ENCODE results near the gene SPNS1.
"Not testable (repeated sequence)": the region's sequence is repeated elsewhere in the genome, so short reads cannot be mapped to it uniquely, and the experiment has no call there.

SPNS1 gene

DNA sequence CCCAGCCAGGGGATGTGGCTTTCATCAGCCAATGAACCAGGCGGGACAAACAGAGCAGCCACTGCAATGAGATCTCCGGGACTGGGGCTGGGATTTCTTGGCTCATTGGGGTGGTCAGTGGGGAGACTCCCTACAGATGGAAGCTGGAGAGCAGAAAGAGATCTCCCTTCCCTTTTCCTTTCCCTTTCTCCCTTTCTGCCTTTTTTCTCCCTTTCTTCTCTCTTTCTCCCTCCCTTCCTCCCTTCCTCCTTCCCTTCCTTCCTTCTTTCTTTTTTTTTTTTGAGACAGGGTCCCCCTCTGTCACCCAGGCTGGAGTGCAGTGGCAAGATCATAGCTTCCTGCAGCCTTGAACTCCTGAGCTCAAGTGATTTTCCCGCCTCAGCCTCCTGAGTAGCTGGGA lies 24.3 kb downstream of the SPNS1 start:
- Mint-ChIP-seq H3K4me3 (no peak overlapping the region), H3K36me3 (ENCODE audit: low read depth) (no peaks in the 10 kb centered on the region), H3K9me3 (no peaks in the 10 kb centered on the region), H3K27me3 (ENCODE audit: low read depth) (peaks cover 26% of the 10 kb centered on the region), H3K27ac (no peak overlapping the region), H3K4me1 (no peaks in the 10 kb centered on the region)
- TF ChIP-seq, protein P1, sequence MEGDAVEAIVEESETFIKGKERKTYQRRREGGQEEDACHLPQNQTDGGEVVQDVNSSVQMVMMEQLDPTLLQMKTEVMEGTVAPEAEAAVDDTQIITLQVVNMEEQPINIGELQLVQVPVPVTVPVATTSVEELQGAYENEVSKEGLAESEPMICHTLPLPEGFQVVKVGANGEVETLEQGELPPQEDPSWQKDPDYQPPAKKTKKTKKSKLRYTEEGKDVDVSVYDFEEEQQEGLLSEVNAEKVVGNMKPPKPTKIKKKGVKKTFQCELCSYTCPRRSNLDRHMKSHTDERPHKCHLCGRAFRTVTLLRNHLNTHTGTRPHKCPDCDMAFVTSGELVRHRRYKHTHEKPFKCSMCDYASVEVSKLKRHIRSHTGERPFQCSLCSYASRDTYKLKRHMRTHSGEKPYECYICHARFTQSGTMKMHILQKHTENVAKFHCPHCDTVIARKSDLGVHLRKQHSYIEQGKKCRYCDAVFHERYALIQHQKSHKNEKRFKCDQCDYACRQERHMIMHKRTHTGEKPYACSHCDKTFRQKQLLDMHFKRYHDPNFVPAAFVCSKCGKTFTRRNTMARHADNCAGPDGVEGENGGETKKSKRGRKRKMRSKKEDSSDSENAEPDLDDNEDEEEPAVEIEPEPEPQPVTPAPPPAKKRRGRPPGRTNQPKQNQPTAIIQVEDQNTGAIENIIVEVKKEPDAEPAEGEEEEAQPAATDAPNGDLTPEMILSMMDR (IDR thresholded peaks at IDR 0.05; ENCODE audit: unreplicated experiment in 3 of 3), result no peak

DNA sequence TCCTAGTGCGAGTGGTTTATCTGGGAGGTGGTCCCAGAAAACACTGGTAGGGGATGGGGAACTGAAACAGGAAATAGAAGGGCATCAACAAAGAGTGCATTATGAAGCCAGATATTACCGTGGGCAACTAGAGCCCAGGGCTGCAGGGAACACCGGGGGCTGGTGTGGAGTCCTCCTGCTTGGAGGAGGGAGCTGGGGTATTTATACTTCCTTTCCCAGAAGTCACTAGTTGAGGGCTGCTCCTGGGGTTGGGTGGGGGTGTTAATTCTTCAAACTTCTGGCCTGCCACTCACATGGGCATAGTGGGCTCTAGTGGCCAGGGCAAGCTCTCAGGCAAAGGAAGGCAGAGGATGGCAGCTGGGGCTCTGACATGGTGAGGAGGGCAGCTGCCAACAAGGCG lies 25.0 kb downstream of the SPNS1 start:
- Mint-ChIP-seq H3K27me3 (ENCODE audit: low read depth) (peaks cover 28% of the 10 kb centered on the region), H3K9me3 (no peaks in the 10 kb centered on the region), H3K4me1 (no peaks in the 10 kb centered on the region), H3K4me3 (no peak overlapping the region), H3K27ac (no peak overlapping the region), H3K36me3 (ENCODE audit: low read depth) (no peaks in the 10 kb centered on the region)
- TF ChIP-seq, protein P1 (IDR thresholded peaks at IDR 0.05; ENCODE audit: unreplicated experiment in 3 of 3), result no peak

DNA sequence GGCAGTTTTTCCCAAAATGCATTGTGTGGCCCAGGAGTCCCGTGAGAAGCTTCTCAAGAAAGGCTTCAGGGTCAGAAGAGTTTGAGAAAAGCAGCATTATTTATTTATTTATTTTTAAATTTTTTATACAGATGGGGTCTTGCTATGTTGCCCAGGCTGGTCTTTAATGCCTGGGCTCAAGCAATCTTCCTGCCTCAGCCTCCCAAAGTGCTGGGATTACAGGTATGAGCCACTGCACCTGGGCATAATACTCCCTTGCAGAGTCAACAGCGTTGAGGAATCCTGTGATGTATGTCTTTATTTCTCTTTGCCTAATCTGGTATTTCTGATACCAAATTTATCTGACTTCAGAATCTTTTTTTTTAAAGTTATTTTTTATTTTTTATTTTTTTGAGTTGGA lies 25.4 kb downstream of the SPNS1 start:
- Mint-ChIP-seq H3K36me3 (ENCODE audit: low read depth) (no peaks in the 10 kb centered on the region), H3K27ac (no peak overlapping the region), H3K9me3 (no peaks in the 10 kb centered on the region), H3K4me1 (no peaks in the 10 kb centered on the region), H3K27me3 (ENCODE audit: low read depth) (peaks cover 32% of the 10 kb centered on the region), H3K4me3 (no peak overlapping the region)
- TF ChIP-seq, protein P1 (IDR thresholded peaks at IDR 0.05; ENCODE audit: unreplicated experiment in 3 of 3), result no peak

DNA sequence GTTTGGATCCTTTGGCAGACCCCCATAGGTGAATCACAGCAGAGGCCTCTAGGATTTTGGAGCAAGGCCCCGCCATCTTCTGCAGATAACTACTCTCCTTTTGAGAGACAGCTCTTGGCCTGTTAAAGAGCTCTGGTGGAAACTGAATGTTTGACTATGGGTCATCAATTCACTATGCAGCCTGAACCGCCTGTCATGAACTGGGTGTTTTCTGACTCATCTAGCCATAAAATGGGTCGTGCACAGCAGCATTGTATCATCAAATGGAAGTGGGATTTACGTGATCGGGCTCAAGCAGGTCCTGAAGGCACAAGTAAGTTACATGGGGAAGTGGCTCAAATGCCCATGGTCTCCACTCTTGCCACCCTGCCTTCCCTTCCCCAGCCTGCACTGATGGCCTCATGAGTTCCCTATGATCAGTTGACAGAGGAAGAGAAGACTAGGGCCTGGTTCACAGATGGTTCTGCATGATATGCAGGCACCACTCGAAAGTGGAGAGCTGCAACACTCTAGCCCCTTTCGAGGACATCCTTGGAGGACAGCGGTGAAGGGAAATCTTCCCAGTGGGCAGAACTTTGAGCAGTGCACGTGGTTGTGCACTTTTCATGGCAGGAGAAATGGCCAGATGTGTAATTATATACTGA lies 30.0 kb downstream of the SPNS1 start:
- H3K27me3 Mint-ChIP-seq (ENCODE audit: low read depth), result peaks cover 20% of the 10 kb centered on the region
- H3K36me3 Mint-ChIP-seq (ENCODE audit: low read depth); H3K4me1 Mint-ChIP-seq; H3K4me3 Mint-ChIP-seq; H3K9me3 Mint-ChIP-seq; H3K27ac Mint-ChIP-seq: not testable (repeated sequence)

DNA sequence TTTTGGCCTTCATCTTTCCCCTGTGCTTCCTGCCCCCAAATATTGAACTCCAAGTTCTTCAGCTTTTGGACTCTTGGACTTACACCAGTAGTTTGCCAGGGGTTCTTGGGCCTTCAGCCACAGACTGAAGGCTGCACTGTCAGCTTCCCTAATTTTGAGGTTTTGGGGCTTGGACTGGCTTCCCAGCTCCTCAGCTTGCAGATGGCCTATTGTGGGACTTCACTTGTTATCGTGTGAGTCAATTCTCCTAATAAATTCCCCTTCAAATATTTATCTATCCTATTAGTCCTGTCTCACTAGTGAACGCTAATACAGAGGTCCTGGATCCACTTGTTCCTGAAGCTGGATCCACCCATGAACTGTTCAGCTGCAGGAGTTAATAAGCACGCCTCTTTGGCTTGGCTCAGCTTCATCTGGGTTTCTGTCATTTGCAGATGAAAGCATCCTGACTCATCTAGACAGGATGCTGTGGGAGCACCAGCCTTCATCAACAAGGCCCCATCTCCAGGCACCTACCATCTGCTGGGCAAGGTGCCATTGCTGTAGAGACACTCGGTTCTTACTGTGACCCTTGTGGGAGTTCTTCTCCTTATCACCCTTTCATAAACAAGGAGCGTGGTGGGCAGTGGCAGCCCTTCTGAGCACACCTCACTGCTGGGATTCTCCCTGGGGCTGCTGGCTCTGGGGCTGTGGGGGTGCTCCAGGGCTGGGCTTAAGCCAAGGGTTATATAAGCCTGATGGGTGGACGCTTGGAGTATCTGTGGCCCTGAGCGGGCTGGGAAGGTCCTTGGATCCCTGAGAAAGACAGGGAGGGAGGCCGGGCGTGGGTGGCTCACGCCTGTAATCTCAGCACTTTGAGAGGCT lies 33.4 kb downstream of the SPNS1 start:
- Mint-ChIP-seq H3K27ac (no peak overlapping the region), H3K9me3 (no peaks in the 10 kb centered on the region), H3K4me1 (no peaks in the 10 kb centered on the region), H3K27me3 (ENCODE audit: low read depth) (peaks cover 21% of the 10 kb centered on the region), H3K36me3 (ENCODE audit: low read depth) (no peaks in the 10 kb centered on the region), H3K4me3 (no peak overlapping the region)
- TF ChIP-seq, protein P1 (IDR thresholded peaks at IDR 0.05; ENCODE audit: unreplicated experiment in 3 of 3), result no peak

DNA sequence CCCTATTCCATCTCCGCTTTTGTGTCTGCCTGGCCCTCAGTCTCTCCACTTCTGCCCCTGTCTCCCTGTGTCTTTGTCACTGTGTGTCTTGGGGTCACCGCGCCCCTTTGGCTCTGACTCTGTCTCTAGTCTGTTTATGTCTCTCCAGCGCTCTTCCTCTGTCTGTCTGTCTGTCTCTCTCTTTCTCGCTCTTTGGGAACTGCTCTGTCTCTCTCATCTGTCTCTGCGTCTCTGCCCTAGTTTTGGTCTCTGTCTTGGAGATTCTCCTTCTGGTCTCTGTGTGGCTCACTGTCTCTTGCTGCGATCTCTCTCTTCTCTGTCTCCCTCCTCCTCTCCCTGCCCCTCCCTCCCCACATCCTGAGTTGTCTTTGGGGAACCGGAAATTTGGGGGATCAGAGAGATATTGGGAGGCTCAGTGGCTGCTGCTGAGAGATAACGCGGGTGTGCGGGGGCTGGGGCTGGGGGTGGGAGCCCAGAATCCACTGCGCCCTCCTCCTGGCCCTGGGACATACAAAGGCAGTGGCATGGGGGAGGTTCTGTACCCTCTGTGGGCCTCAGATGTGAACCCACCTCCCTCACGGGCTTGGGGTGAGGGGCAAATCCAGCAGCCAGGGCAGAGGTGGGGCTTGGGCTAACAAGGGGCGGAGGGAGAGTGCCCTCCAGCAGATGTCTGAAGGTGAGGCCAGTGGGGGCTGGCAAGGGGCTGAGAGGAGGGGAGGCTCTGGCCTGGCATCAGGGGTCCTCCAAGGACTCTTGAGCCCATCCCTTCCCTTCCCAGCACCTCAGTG lies 34.7 kb downstream of the SPNS1 start:
- Mint-ChIP-seq H3K4me1 (no peaks in the 10 kb centered on the region), H3K36me3 (ENCODE audit: low read depth) (no peaks in the 10 kb centered on the region), H3K27me3 (ENCODE audit: low read depth) (peaks cover 13% of the 10 kb centered on the region), H3K9me3 (no peaks in the 10 kb centered on the region), H3K27ac (no peak overlapping the region), H3K4me3 (no peak overlapping the region)
- TF ChIP-seq, protein P1 (IDR thresholded peaks at IDR 0.05; ENCODE audit: unreplicated experiment in 3 of 3), result no peak

All from nephron (organoid).